GM12878 (cell line): ENCODE results near the gene WNT9B. TPM values are rescaled to one million over a fixed set of nuclear protein-coding genes. Genes with fewer than 3 reads are reported as not detected.

ENCODE experiments used
- ATAC-seq: fragments of 200-7000 bp; cut with Tn5 transposase; 3 replicates; pipeline ENCODE4 v1.9.1; 2020; ENCODE audit warnings: mild to moderate bottlenecking, moderate library complexity
- BruUV-seq: library from RNA; stranded (reverse); fragments of 400-500 nt; replicated peaks from 2 replicates; lab custom pipeline; 2021; lab: Mats Ljungman, UMichigan
- CTCF ChIA-PET: fragments of 300-600 bp; sonication (Branson Sonifier 250); formaldehyde crosslinking; extraction: SDS; loops from one replicate; lab custom pipeline; 2021; ENCODE audit warnings: inconsistent platforms; lab: Yijun Ruan, JAX
- POLR2A ChIA-PET: fragments of 350-600 bp; formaldehyde crosslinking; extraction: SDS; loops from one replicate; lab custom pipeline; 2021; ENCODE audit warnings: inconsistent platforms; lab: Charles Lee
- RAD21 ChIA-PET: fragments of 300-600 bp; sonication (Branson Sonifier 250); formaldehyde crosslinking; loops from one replicate; lab custom pipeline; 2023; ENCODE audit warnings: antibody characterized with exemption; ENCODE audit not compliant: unreplicated experiment; lab: Charles Lee
- SMC1A ChIA-PET: fragments of 300-600 bp; sonication (Branson Sonifier 250); formaldehyde crosslinking; loops from one replicate; lab custom pipeline; 2023; ENCODE audit not compliant: unreplicated experiment, uncharacterized antibody; lab: Charles Lee
- DNase-seq: peaks from one replicate; pipeline ENCODE4 v3.0.0-alpha.2; 2011; ENCODE audit warnings: low read depth, low spot score
- FAIRE-seq: peaks from 3 replicates; lab custom pipeline; 2011; peaks lifted over from hg19 to GRCh38; lab: Jason Lieb, UNC
- H2AFZ ChIP-seq: 2 replicates; pipeline ENCODE4 v1.6.0; 2011; ENCODE audit warnings: low read depth, low read length, control low read depth; ENCODE audit not compliant: control insufficient read depth
- H3K27ac ChIP-seq: 2 replicates; pipeline ENCODE4 v1.5.1; 2011; ENCODE audit warnings: control low read depth; ENCODE audit not compliant: control insufficient read depth, insufficient read depth
- H3K27me3 ChIP-seq, 2 experiments: replicated peaks in 1 of 2; 2 replicates each; pipeline versions ENCODE4 v1.6.0 to v1.6.1; 2011; ENCODE audit warnings: low read length in 1 of 2; ENCODE audit not compliant: control insufficient read depth in 2 of 2, insufficient read depth in 2 of 2
- H3K36me3 ChIP-seq, 2 experiments: 2 replicates each; pipeline ENCODE4 v1.5.1; 2011; ENCODE audit warnings: low read length in 1 of 2; ENCODE audit not compliant: control insufficient read depth in 2 of 2, insufficient read depth in 2 of 2
- H3K4me1 ChIP-seq: 2 replicates; pipeline ENCODE4 v1.6.1; 2011; ENCODE audit warnings: mild to moderate bottlenecking, low read length, moderate library complexity, mixed read lengths; ENCODE audit not compliant: control insufficient read depth, insufficient read depth
- H3K4me2 ChIP-seq: 2 replicates; pipeline ENCODE4 v1.6.0; 2011; ENCODE audit warnings: control low read depth; ENCODE audit not compliant: control insufficient read depth, insufficient read depth
- H3K4me3 ChIP-seq: fragments of 200-600 bp; sonication (generic); 2 replicates; pipeline ENCODE4 v1.5.1; 2016
- H3K79me2 ChIP-seq: 2 replicates; pipeline ENCODE4 v1.6.0; 2011; ENCODE audit warnings: low read length; ENCODE audit not compliant: control insufficient read depth, insufficient read depth
- H3K9ac ChIP-seq: 2 replicates; pipeline ENCODE4 v1.8.0; 2011; ENCODE audit warnings: low read length, control low read depth, mixed read lengths; ENCODE audit not compliant: control insufficient read depth, insufficient read depth
- H3K9me3 ChIP-seq: replicated peaks from 3 replicates; pipeline ENCODE4 v1.5.1; 2011; ENCODE audit warnings: mild to moderate bottlenecking, low read length; ENCODE audit not compliant: control insufficient read depth, insufficient read depth
- H4K20me1 ChIP-seq: 2 replicates; pipeline ENCODE4 v1.6.0; 2011; ENCODE audit not compliant: control insufficient read depth, insufficient read depth
- BCL11A ChIP-seq: IDR thresholded peaks from 2 replicates; pipeline ENCODE4 v1.6.1; 2011; ENCODE audit warnings: low read depth, low read length
- CBX3 ChIP-seq: fragments of 200-600 bp; sonication (generic); IDR thresholded peaks from 2 replicates; pipeline ENCODE4 v1.6.1; 2016; ENCODE audit warnings: low read depth, borderline replicate concordance
- CBX5 ChIP-seq: sonication (generic); IDR thresholded peaks from 2 replicates; pipeline ENCODE4 v1.6.1; 2016; ENCODE audit warnings: low read depth, moderate library complexity, mild to moderate bottlenecking, inconsistent platforms
- CHD2 ChIP-seq: IDR thresholded peaks from 2 replicates; pipeline ENCODE4 v1.6.1; 2011; ENCODE audit warnings: low read depth, low read length, improper control_type of control experiment, borderline replicate concordance
- IKZF2 ChIP-seq, 2 experiments: fragments of 450-650 bp; IDR thresholded peaks; 2 replicates each; pipeline ENCODE4 v1.6.1; 2017; ENCODE audit warnings: mild to moderate bottlenecking in 2 of 2, moderate library complexity in 2 of 2
- IRF4 ChIP-seq: IDR thresholded peaks from 2 replicates; pipeline ENCODE4 v1.6.1; 2011; ENCODE audit warnings: low read depth, low read length
- NFIC ChIP-seq: IDR thresholded peaks from 2 replicates; pipeline ENCODE4 v1.6.1; 2012; ENCODE audit warnings: low read depth, mild to moderate bottlenecking, inconsistent platforms, low read length, moderate library complexity
- RELA ChIP-seq: fragments of 450-650 bp; IDR thresholded peaks from 2 replicates; pipeline ENCODE4 v1.8.0; 2014; ENCODE audit warnings: borderline replicate concordance; ENCODE audit not compliant: partially characterized antibody
- SIX5 ChIP-seq: IDR thresholded peaks from 2 replicates; pipeline ENCODE4 v1.6.1; 2011; ENCODE audit warnings: mild to moderate bottlenecking, low read depth, low read length, moderate library complexity; ENCODE audit not compliant: severe bottlenecking
- SPI1 ChIP-seq: IDR thresholded peaks from 2 replicates; pipeline ENCODE4 v1.6.1; 2011; ENCODE audit warnings: low read depth, mild to moderate bottlenecking, low read length, moderate library complexity, borderline replicate concordance; ENCODE audit not compliant: insufficient read depth
- TARDBP ChIP-seq: IDR thresholded peaks from 2 replicates; pipeline ENCODE4 v1.6.1; 2016; ENCODE audit warnings: borderline replicate concordance
- USF1 ChIP-seq: IDR thresholded peaks from 2 replicates; pipeline ENCODE4 v1.6.1; 2011; ENCODE audit warnings: borderline replicate concordance, low read depth, mild to moderate bottlenecking, moderate library complexity, mixed read lengths, low read length; ENCODE audit not compliant: insufficient read depth; ENCODE audit errors: extremely low read length
- ZBTB40 ChIP-seq: fragments of 450-650 bp; IDR thresholded peaks from 2 replicates; pipeline ENCODE4 v1.6.1; 2016; ENCODE audit warnings: mild to moderate bottlenecking, moderate library complexity, borderline replicate concordance
- ZZZ3 ChIP-seq: IDR thresholded peaks from 2 replicates; pipeline ENCODE4 v1.6.1; 2011; ENCODE audit warnings: low read depth; ENCODE audit not compliant: control insufficient read depth, insufficient read length
- WGBS: methylation state at CpG from one replicate; pipeline ENCODE4 v1.1.6; 2016; ENCODE audit warnings: low lambda C conversion rate; ENCODE audit not compliant: insufficient replicate concordance, insufficient coverage; ENCODE audit errors: missing lambda C conversion rate; 5-methylcytosine and 5-hydroxymethylcytosine counted together
- in situ Hi-C: fragments of 300-500 bp; cut with MboI; formaldehyde crosslinking; loops from 9 replicates; pipeline ENCODE4 v1.14.3; 2018; ENCODE audit warnings: mixed read lengths
- intact Hi-C: fragments of 100-400 bp; cut with micrococcal nuclease; formaldehyde crosslinking; loops from one replicate; pipeline ENCODE4 v1.14.2; 2022; ENCODE audit not compliant: unreplicated experiment
- polyA plus RNA-seq, 11 experiments: library from polyadenylated mRNA; depleted of rRNA in 4 of 11; unstranded in 6 of 11; stranded (reverse) in 5 of 11; fragments of >200 nt; fragmentation: Nextera tagmentation in 4 of 11; fragmentation: Illumina TruSeq in 1 of 11; extraction: Ambion mirVana in 4 of 11; extraction: Trizol in 1 of 11; gene quantifications; 1 replicate in 1 of 11; 2 replicates in 10 of 11; pipeline versions ENCODE4 v1.2.1 to v1.2.3, GENCODE V29; 2011 to 2016; ENCODE audit warnings: inconsistent platforms in 2 of 11, missing spikeins in 2 of 11, low read depth in 1 of 11
- total RNA-seq, 4 experiments: library from RNA; depleted of rRNA in 3 of 4; stranded (reverse); fragments of >200 nt in 3 of 4; fragmentation: Illumina TruSeq in 1 of 4; extraction: Trizol in 1 of 4; gene quantifications; 2 replicates each; pipeline versions ENCODE4 v1.2.1 to v1.2.3, GENCODE V29; 2013 to 2021

WNT9B gene
- total and polyA plus RNA-seq, 10 of the 15 experiments (the other 5 are each of a cell fraction or from before 2014, with no cell fraction given): not detected

GRCh38 chr17:46854948-46855347, 3.6 kb downstream of the WNT9B start:
- no peaks in the 10 kb centered on the region for H3K9me3 ChIP-seq
- H3K36me3 ChIP-seq: no peaks in the 10 kb centered on the region
- H3K27ac ChIP-seq: no peak overlapping the region
- H3K9ac ChIP-seq: no peak overlapping the region
- FAIRE-seq (no peak), DNase-seq (no peak), ATAC-seq (no peak)
- H3K4me1 ChIP-seq: no peaks in the 10 kb centered on the region
- no TSS peak for BruUV-seq
- H3K27me3 ChIP-seq: peaks cover 13 to 14% of the 10 kb centered on the region in 2 experiments
- H3K4me2 ChIP-seq: no peak overlapping the region
- intact Hi-C loops (no loop called here), in situ Hi-C loops (loop anchor here (10.0 kb wide), 1 partner anchor 60 kb away; no protein-coding TSS in a partner anchor)
- H2AFZ ChIP-seq: no peak overlapping the region
- POLR2A ChIA-PET: no interaction called here
- H3K79me2 ChIP-seq: no peaks in the 10 kb centered on the region
- WGBS: 20% methylated on average over 4 of the region's 4 CpGs
- CTCF ChIA-PET: no interaction called here
- TF ChIP-seq RELA: no peak
- H3K4me3 ChIP-seq: no peak overlapping the region
- RAD21 ChIA-PET: no interaction called here
- SMC1A ChIA-PET: no interaction called here
- H4K20me1 ChIP-seq: no peaks in the 10 kb centered on the region

GRCh38 chr17:46857600-46857999, 6.2 kb downstream of the WNT9B start:
- ChIA-PET POLR2A (interaction anchor here (0.6 kb wide), 2 partner anchors 37 to 43 kb away, joined by 3 to 5 read pairs; no protein-coding TSS in a partner anchor), RAD21 (no interaction called here), SMC1A (no interaction called here), CTCF (no interaction called here)
- DNase-seq (no peak), ATAC-seq (no peak), FAIRE-seq (no peak)
- no peak overlapping the region for H3K4me2 ChIP-seq
- 7% methylated on average over 1 of the region's 1 CpG for WGBS
- no peaks in the 10 kb centered on the region for H3K36me3 ChIP-seq
- intact Hi-C loops: no loop called here
- no peak overlapping the region for H3K4me3 ChIP-seq
- no peak overlapping the region for H2AFZ ChIP-seq
- no TSS peak for BruUV-seq
- no peaks in the 10 kb centered on the region for H3K4me1 ChIP-seq
- in situ Hi-C loops: loop anchor here (10.0 kb wide), 1 partner anchor 63 kb away; no protein-coding TSS in a partner anchor
- no peaks in the 10 kb centered on the region for H3K9me3 ChIP-seq
- H4K20me1 ChIP-seq: no peaks in the 10 kb centered on the region
- no peak overlapping the region for H3K27ac ChIP-seq
- H3K79me2 ChIP-seq: no peaks in the 10 kb centered on the region
- H3K27me3 ChIP-seq: peaks cover 3 to 5% of the 10 kb centered on the region in 2 experiments; a peak in 2 of 4 replicates
- no peak overlapping the region for H3K9ac ChIP-seq
- TF ChIP-seq USF1: no peak
- TF ChIP-seq CBX5: no peak
- TF ChIP-seq IRF4: no peak
- no peak for TF ChIP-seq IKZF2 (IDR thresholded peaks at IDR 0.05)
- TF ChIP-seq BCL11A: no peak
- no peak for TF ChIP-seq SPI1
- TF ChIP-seq NFIC: no peak
- no peak for TF ChIP-seq SIX5
- no peak for TF ChIP-seq CHD2
- TF ChIP-seq CBX3: no peak
- TF ChIP-seq TARDBP: no peak
- no peak for TF ChIP-seq ZZZ3
- TF ChIP-seq ZBTB40: no peak
